IMR-90 (cell line): ENCODE measurements around the gene IL16. TPM values are rescaled to one million over a fixed set of nuclear protein-coding genes. Genes with fewer than 3 reads are reported as not detected.

ENCODE experiments used
- ATAC-seq: fragments of 200-7000 bp; cut with Tn5 transposase; 2 replicates; pipeline ENCODE4 v1.9.1; 2020; ENCODE audit warnings: low read depth, mild to moderate bottlenecking, moderate library complexity
- BruUV-seq: library from RNA; stranded (reverse); fragments of 400-500 nt; replicated peaks from 2 replicates; lab custom pipeline; 2021; lab: Mats Ljungman, UMichigan
- CTCF ChIA-PET: fragments of 300-600 bp; formaldehyde crosslinking; extraction: SDS; loops from one replicate; lab custom pipeline; 2021; ENCODE audit warnings: antibody characterized with exemption; lab: Yijun Ruan, JAX
- POLR2A ChIA-PET: fragments of 300-600 bp; sonication (Branson Sonifier 250); formaldehyde crosslinking; loops from one replicate; lab custom pipeline; 2022; ENCODE audit warnings: antibody characterized with exemption; ENCODE audit not compliant: unreplicated experiment; lab: Charles Lee
- DNase-seq: peaks from one replicate; pipeline ENCODE4 v3.0.0; 2013
- H2AFZ ChIP-seq: replicated peaks from 2 replicates; pipeline ENCODE3; 2013; ENCODE audit warnings: low read length, mild to moderate bottlenecking; ENCODE audit not compliant: poor library complexity
- H2AK5ac ChIP-seq: 2 replicates; pipeline ENCODE4 v1.6.1; 2013; ENCODE audit warnings: low read depth, low read length, inconsistent platforms
- H2AK9ac ChIP-seq: replicated peaks from 2 replicates; pipeline ENCODE3; 2013; ENCODE audit warnings: mild to moderate bottlenecking, low read depth, low read length, moderate library complexity; ENCODE audit not compliant: poor library complexity
- H2BK120ac ChIP-seq: 2 replicates; pipeline ENCODE4 v1.6.1; 2013; ENCODE audit warnings: low read depth, low read length, inconsistent platforms
- H2BK15ac ChIP-seq: 3 replicates; pipeline ENCODE4 v1.6.1; 2013; ENCODE audit warnings: low read depth, low read length, inconsistent platforms
- H2BK20ac ChIP-seq: 2 replicates; pipeline ENCODE4 v1.6.1; 2013; ENCODE audit warnings: low read depth, mild to moderate bottlenecking, inconsistent platforms, low read length, moderate library complexity
- H2BK5ac ChIP-seq: 2 replicates; pipeline ENCODE4 v1.6.1; 2013; ENCODE audit warnings: mild to moderate bottlenecking, low read depth, low read length, inconsistent platforms; ENCODE audit not compliant: poor library complexity, severe bottlenecking
- H3K14ac ChIP-seq: replicated peaks from 2 replicates; pipeline ENCODE4 v1.6.1; 2013; ENCODE audit warnings: low read depth, low read length, inconsistent platforms
- H3K18ac ChIP-seq: 2 replicates; pipeline ENCODE4 v1.6.1; 2013; ENCODE audit warnings: low read depth, low read length, control low read depth
- H3K23ac ChIP-seq: 2 replicates; pipeline ENCODE4 v1.6.1; 2013; ENCODE audit warnings: low read depth, low read length, inconsistent platforms
- H3K27ac ChIP-seq: 2 replicates; pipeline ENCODE4 v1.5.1; 2013; ENCODE audit warnings: mild to moderate bottlenecking, control low read depth, low read length; ENCODE audit not compliant: insufficient read depth
- H3K27me3 ChIP-seq: 2 replicates; pipeline ENCODE4 v1.6.1; 2013; ENCODE audit warnings: low read length; ENCODE audit not compliant: control insufficient read depth, insufficient read depth
- H3K36me3 ChIP-seq: 2 replicates; pipeline ENCODE4 v1.6.1; 2013; ENCODE audit warnings: low read length, mixed read lengths; ENCODE audit not compliant: control insufficient read depth, insufficient read depth
- H3K4ac ChIP-seq: 2 replicates; pipeline ENCODE4 v1.6.1; 2013; ENCODE audit warnings: low read depth, low read length, inconsistent platforms
- H3K4me1 ChIP-seq: 2 replicates; pipeline ENCODE4 v1.6.1; 2013; ENCODE audit warnings: low read length, mixed read lengths; ENCODE audit not compliant: control insufficient read depth, insufficient read depth
- H3K4me2 ChIP-seq: 2 replicates; pipeline ENCODE4 v1.6.1; 2013; ENCODE audit warnings: low read depth, mild to moderate bottlenecking, control low read depth, low read length, moderate library complexity
- H3K4me3 ChIP-seq: 2 replicates; pipeline ENCODE4 v1.5.1; 2013; ENCODE audit warnings: low read depth, mild to moderate bottlenecking, control low read depth, low read length, moderate library complexity; ENCODE audit not compliant: insufficient read depth
- H3K56ac ChIP-seq: 2 replicates; pipeline ENCODE4 v1.6.1; 2013; ENCODE audit warnings: low read length, inconsistent platforms; ENCODE audit not compliant: insufficient read depth; ENCODE audit errors: extremely low read depth
- H3K79me1 ChIP-seq, 2 experiments: 2 replicates each; pipeline ENCODE4 v1.6.1; 2013; ENCODE audit warnings: low read length in 2 of 2, inconsistent platforms in 1 of 2, low read depth in 1 of 2
- H3K9ac ChIP-seq: 2 replicates; pipeline ENCODE4 v1.6.1; 2013; ENCODE audit warnings: low read depth, low read length, control low read depth
- H3K9me1 ChIP-seq: 2 replicates; pipeline ENCODE4 v1.6.1; 2013; ENCODE audit warnings: low read length, inconsistent platforms; ENCODE audit not compliant: insufficient read depth
- H3K9me3 ChIP-seq: 2 replicates; pipeline ENCODE4 v1.6.1; 2013; ENCODE audit warnings: low read length; ENCODE audit not compliant: control insufficient read depth, insufficient read depth
- H4K20me1 ChIP-seq: 2 replicates; pipeline ENCODE4 v1.6.1; 2013; ENCODE audit warnings: low read length, inconsistent platforms; ENCODE audit not compliant: insufficient read depth
- H4K5ac ChIP-seq: 2 replicates; pipeline ENCODE4 v1.6.1; 2013; ENCODE audit warnings: mild to moderate bottlenecking, low read depth, low read length, control low read depth
- H4K8ac ChIP-seq, 2 experiments: 2 replicates each; pipeline ENCODE4 v1.6.1; 2013; ENCODE audit warnings: low read depth in 2 of 2, low read length in 2 of 2, control low read depth in 1 of 2, inconsistent platforms in 1 of 2
- H4K91ac ChIP-seq: 2 replicates; pipeline ENCODE4 v1.6.1; 2013; ENCODE audit warnings: low read depth, low read length, inconsistent platforms; ENCODE audit not compliant: insufficient read depth
- SMC3 ChIP-seq: fragments of 150-350 bp; IDR thresholded peaks from 2 replicates; pipeline ENCODE4 v1.6.1; 2016; ENCODE audit warnings: low read depth, mild to moderate bottlenecking, antibody characterized with exemption, low read length, moderate library complexity
- WGBS, 2 experiments: methylation state at CpG; one replicate each; pipeline versions ENCODE4 v1.1.5 to v1.1.7; 2013; ENCODE audit warnings: missing lambda C conversion rate in 2 of 2; ENCODE audit not compliant: insufficient read length in 1 of 2; ENCODE audit errors: extremely low coverage in 2 of 2; 5-methylcytosine and 5-hydroxymethylcytosine counted together
- dilution Hi-C: fragments of 300-500 bp; cut with HindIII; formaldehyde crosslinking; loops from one replicate; pipeline ENCODE4 v1.14.3; 2018; ENCODE audit warnings: low sequenced_read_pairs; ENCODE audit not compliant: unreplicated experiment
- in situ Hi-C: fragments of 300-500 bp; cut with MboI; formaldehyde crosslinking; loops from 3 replicates; pipeline ENCODE4 v1.14.3; 2019; ENCODE audit warnings: low sequenced_read_pairs, inconsistent platforms, mixed read lengths
- intact Hi-C: fragments of 100-400 bp; cut with micrococcal nuclease; formaldehyde crosslinking; loops from 2 replicates; pipeline ENCODE4 v1.10.0; 2022
- polyA plus RNA-seq, 3 experiments: library from polyadenylated mRNA; depleted of rRNA; stranded (reverse); fragments of >200 nt; gene quantifications; 2 replicates each; pipeline ENCODE4 v1.2.3, GENCODE V29; 2012; ENCODE audit warnings: low replicate concordance in 1 of 3
- total RNA-seq: library from RNA; depleted of rRNA; stranded (reverse); fragments of >200 nt; gene quantifications from 2 replicates; pipeline ENCODE4 v1.2.3, GENCODE V29; 2012

Gene IL16
- total and polyA plus RNA-seq, 2 of the 4 experiments (the other 2 are of a cell fraction) = 0.18 to 0.27 TPM

DNA sequence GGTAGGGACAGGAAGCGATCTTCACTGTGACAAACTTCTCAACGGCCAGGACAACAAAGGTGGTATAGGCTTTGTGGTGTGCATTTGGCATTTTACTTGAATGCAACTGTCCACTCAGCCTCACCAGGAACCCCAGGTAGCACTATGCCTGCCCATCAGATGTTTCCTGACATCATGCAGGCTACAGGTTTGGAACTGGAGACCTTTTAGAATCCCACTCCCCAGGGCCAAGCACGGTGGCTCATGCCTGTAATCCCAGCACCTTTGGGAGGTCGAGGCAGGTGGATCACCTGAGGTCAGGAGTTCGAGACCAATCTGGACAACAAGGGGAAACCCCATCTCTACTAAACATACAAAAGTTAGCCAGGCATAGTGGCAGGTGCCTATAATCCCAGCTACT lies 117.7 kb downstream of the IL16 start:
- Histone ChIP-seq H2BK15ac (peak overlapping the region; percentile 44; the same call in 1 of the 3 replicates), H3K27ac (no peak overlapping the region), H3K14ac (no peak overlapping the region), H3K9me1 (peaks cover 33% of the 10 kb centered on the region), H3K9ac (no peak overlapping the region), H4K20me1 (no peaks in the 10 kb centered on the region), H4K91ac (peak overlapping the region; percentile 65; the same call in 1 of the 2 replicates), H3K18ac (no peak overlapping the region), H3K56ac (no peak overlapping the region), H3K4me3 (no peak overlapping the region), H3K79me1 (0 out of 4 replicates have a peak, but pooled peaks cover 0 to 11% of the 10 kb centered on the region in 2 experiments), H3K9me3 (no peaks in the 10 kb centered on the region), H2BK120ac (peak overlapping the region; percentile 77), H3K23ac (peak overlapping the region; percentile 45; the same call in 1 of the 2 replicates), H4K5ac (no peak overlapping the region), H2BK5ac (no peak overlapping the region), H2AK9ac (no peak overlapping the region), H3K27me3 (no peaks in the 10 kb centered on the region), H3K4me2 (no peak overlapping the region), H3K4me1 (peaks cover 19% of the 10 kb centered on the region), H2AFZ (peak overlapping the region; percentile 18), H4K8ac (no peak overlapping the region), H3K4ac (peak overlapping the region; percentile 61; the same call in 1 of the 2 replicates), H2AK5ac (peak overlapping the region; percentile 88), H3K36me3 (peaks cover 49% of the 10 kb centered on the region), H2BK20ac (peak overlapping the region; percentile 57)
- in situ Hi-C loops (no loop called here), intact Hi-C loops (no loop called here), dilution Hi-C loops (no loop called here)
- no TSS peak for BruUV-seq
- 100% methylated on average over 1 of the region's 5 CpGs; no CpG with 5 or more reads in 1 of the 2 experiments for WGBS, 2 experiments
- no peak for TF ChIP-seq SMC3
- ATAC-seq (no peak), DNase-seq (no peak)
- CTCF ChIA-PET = no interaction called here
- POLR2A ChIA-PET = no interaction called here
